Measurements from ENCODE around the gene PSMD11.

DNA sequence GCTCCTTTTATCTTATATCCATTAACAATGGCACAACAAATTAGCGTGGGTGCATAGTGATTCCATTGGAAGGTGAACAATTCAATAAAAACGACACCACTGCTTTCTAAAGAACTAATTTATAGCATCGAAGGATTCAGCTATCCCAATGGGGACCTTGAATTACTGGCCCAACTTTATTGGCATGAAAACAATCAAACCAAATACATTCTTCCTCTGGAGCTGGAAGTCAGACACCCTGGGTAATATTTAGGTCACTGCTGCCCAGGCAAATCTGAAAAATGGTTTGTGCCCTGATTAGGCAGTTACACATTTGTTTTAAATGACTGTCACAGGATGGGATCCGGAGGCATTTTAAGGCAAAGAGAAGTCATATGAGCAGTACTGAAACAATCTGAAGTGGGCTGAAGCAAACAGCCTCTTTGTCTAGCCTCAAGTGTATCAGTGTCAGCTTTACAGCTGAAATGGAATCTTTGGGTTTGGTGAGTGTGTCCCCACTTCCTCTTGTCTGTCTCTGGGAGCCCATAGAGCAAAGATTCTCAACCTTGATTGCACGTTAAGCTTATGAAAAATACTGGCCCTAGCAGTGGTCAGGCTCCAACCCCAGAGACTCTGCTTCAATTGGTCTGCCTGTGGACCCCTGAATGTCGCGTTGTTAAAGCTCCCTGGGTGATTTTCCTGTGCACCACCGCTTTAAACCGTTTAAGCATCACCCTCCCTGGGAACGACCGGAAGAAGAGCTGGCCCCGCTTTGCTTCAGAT is 72.8 kb downstream of the PSMD11 start:
- TF ChIP-seq CTCF (IDR thresholded peaks at IDR 0.05) (no peak), POLR2A (IDR thresholded peaks at IDR 0.05) (no peak)
